IPS-11a (cell line): Measurements from ENCODE around the gene CAD.
"Not testable (repeated sequence)": the region's sequence is repeated elsewhere in the genome, so short reads cannot be mapped to it uniquely, and the experiment has no call there.

Experiments
- H3K4me3 ChIP-seq: one replicate; pipeline ENCODE4 v1.5.1; 2013; ENCODE audit warnings: low read depth, low read length, control low read depth

CAD gene

DNA sequence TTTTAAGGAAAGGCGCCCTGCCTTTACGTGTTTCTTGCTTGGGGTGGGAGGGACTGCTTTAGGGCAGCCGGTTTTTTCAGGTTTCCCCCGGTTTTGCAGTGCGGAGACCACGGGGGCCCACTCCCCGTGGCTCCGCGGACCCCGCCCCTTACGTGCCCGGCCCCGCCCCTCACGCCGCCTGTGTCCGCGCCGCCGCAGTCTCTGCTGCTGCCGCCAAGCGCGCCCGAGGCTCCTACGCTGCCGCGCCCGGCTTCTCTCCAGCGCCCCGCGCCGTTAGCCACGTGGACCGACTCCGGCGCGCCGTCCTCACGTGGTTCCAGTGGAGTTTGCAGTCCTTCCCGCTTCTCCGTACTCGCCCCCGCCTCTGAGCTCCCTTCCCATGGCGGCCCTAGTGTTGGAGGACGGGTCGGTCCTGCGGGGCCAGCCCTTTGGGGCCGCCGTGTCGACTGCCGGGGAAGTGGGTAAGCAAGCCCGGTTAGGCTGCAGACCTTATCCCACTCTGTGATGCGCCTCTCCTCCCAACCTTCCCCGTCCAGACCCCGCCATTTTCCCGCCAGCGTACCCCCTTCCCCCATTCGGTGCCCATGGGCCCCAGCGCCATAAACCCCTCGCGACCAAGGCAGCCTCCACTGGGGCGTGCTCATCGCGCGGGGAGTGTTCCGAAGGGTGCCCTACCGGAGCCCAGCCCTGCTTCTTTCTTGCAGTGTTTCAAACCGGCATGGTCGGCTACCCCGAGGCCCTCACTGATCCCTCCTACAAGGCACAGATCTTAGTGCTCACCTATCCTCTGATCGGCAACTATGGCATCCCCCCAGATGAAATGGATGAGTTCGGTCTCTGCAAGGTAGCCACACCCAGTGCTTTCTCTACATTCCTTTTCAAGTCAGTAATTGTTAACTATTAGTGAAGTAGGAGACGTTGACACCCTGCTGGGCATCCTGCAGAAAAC, at the start of gene CAD:
TSS of gene CAD (plus strand) at position 197 of the 949 bp plus-strand sequence. CDS start at position 380, 183 bp downstream.
- peak within 1 kb of the TSS; percentile 89 for H3K4me3 ChIP-seq

DNA sequence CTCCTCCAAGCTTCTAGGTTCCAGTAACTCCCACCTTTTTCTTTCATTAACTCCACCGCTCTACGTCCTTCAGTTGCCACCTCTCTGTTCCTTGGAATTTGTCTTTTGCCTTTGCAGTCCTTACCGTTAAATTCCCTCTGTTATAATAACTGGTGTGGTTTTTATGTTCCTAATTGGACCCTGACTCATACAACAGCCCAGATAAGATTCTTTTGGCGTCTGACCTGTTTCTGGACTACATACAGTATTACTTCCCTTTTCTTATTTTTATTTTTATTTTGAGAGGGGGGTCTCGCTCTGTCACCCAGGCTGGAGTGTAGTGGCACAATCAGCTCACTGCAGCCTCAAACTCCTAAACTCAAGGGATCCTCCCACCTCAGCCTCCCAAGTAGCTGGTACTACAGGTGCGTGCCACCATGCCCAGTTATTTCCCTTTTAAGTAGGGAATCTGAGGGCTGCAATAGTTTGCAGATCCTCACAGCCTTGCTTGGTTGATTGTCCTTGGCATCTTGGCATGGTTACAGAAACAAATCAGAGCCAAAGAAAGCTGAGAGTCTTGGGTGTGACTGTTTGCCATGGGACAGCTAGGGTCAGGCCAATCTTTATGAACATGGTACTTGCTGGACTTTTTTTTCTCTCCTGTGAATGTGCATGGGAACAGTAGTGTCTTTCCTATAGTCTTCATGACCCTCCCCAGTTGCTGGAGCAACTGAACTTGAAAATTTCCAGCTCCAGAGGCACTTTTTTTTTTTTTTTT, 46.4 kb upstream of the CAD start:
- no peak overlapping the region for H3K4me3 ChIP-seq

DNA sequence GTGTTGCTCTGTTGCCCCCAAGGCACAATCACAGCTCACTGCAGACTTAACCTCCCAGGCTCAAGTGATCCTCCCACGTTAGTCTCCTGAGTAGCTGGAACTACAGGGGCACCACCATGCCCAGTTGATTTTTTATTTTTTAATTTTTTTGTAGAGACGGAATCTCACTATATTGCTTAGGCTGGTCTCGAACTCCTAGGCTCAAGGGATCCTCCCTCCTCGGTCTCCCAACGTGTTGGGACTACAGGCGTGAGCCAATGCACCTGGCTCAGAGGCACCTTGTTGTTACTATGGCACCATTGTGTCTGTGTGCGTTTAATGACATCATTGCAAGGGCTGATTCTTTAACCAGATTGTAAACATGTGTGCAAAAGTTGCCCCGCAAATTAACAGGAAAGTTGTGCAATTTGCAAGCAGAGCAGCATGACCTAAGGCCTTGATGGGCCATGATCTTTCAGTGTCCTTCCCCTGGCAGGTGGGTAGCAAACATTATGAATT, 45.8 kb upstream of the CAD start:
- no peak overlapping the region for H3K4me3 ChIP-seq

DNA sequence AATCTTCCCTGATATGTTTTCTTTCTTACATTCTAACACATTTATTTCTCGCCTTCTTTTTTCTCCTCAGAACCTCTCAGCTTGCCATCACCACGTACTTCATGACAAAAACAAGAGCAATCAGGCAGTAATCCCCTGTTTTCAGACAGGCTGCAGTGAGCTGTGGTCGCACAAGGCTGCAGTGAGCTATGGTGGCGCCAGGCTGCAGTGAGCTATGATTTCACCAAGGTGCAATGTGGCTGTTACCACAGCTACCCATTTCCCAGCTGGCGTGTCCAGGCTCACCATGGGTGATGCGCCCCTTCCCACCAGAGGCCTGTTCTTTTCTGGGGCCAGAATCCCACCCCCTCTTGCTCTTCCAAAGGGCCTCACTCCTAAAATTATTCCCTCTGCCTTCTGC, 42.5 kb upstream of the CAD start:
- no peak overlapping the region for H3K4me3 ChIP-seq

DNA sequence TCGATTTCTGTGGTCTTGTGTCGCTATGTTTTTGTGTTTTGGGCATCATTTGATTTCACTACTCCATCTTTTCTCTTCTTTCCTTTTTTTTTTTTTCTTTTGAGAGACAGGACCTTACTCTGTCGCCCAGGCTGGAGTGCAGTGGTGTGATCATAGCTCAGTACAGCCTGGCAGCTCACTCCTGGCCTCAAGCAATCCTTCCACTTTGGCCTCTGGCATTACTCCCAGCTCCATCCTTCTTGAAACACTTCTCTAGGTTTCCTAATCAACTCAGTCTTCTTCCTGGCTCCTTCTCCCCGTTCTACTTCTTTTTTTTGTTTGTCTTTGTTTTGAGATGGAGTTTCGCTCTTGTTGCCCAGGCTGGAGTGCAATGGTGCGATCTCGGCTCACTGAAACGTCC, 41.8 kb upstream of the CAD start:
- no peak overlapping the region for H3K4me3 ChIP-seq

DNA sequence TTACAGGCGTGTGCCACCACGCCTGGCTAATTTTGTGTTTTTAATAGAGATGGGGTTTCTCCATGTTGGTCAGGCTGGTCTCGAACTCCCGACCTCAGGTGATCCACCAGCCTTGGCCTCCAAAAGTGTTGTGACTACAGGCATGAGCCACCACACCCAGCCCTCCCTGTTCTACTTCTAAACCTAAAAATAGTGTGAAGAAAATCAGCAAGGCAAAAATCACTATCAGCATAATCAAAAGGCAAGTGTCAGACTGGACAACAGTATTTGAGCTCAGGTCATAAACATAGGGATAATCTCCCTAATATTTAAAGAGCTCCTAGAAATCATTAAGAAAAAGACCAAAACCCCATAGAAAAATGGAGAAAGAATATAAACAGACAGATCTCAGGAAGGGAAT, 41.4 kb upstream of the CAD start:
- H3K4me3 ChIP-seq = not testable (repeated sequence)

DNA sequence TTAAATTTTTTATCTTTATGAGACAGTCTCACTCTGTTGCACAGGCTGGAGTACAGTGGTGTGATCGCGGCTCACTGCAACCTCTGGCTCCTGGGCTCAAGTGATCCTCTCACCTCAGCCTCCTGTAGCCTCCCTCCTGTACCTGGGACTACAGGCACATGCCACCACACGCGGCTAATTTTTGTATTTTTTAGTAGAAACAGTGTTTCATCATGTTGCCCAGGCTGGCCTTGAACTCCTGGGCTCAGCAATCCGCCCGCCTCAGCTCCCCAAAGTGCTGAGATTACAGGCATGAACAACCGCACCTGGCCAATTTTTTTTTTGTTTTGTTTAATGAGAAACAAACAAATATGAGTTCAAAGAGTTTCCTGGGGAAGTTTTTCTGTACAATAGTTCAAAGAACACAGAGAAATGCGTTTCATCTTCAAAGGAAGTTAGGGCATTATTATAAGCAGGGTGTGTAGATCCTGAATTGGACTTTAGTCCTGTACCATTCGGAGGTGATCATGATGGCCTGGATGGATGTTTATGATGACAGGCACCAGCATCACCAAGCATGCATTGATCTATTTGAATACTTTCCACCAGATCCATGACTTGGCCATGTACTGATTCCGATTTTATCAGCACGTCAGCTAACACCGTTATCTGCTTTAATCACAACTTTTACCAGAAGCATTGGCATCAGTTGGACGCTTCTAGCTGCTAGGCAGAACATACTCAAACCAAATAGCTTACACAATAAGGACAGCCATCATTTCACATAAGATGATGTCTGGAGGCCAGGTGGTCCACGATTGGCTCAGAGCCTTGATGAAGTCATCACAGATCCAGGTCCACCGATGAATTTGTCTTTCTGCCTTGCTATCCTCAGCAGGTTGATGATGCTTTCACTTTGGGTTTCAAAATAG, 39.5 kb upstream of the CAD start:
- no peak overlapping the region for H3K4me3 ChIP-seq

DNA sequence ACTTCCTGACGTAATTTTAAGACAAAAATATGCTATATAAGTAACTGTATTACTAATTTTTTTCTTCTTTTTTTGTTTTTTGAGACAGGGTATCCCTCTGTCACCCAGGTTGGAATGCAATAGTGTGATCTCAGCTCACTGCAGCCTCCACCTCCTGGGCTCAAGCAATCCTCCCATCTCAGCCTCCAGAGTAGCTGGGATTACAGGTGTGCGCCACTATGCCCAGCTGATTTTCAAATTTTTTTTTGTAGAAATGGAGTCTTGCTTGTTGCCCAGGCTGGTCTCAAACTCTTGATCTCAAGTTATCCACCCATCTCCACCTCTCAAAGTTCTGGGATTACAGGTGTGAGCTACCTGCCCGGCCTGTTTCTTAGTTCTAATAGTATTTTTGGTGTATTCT, 38.7 kb upstream of the CAD start:
- no peak overlapping the region for H3K4me3 ChIP-seq

DNA sequence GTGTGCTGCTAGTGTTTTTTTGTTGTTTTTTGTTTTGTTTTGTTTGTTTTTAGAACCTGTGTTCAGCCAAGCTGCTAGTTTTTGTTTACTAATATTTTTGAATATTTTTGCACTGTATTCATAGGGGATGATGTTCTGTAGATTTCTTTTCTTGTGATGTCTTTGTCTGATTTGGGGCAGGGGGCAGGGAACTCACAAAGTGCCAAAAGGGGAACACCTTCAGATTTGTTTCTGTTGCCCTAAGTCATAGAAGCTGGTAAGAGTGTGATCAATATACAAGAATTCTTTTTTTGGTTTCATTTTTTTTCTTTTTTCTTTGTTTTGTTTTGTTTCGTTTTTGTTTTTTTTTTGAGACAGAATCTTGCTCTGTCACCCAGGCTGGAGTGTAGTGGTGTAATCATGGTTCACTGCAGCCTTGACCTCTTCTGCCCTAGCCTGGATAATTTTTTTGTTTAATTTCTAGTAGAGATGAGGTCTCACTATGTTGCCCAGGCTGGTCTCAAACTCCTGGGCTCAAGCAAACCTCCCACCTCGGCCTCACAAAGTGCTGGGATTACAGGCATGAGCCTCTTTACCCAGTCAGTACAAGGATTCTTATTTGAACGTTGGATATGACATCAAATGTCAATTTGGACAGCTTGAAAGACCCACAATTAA, 37.7 kb upstream of the CAD start:
- no peak overlapping the region for H3K4me3 ChIP-seq

DNA sequence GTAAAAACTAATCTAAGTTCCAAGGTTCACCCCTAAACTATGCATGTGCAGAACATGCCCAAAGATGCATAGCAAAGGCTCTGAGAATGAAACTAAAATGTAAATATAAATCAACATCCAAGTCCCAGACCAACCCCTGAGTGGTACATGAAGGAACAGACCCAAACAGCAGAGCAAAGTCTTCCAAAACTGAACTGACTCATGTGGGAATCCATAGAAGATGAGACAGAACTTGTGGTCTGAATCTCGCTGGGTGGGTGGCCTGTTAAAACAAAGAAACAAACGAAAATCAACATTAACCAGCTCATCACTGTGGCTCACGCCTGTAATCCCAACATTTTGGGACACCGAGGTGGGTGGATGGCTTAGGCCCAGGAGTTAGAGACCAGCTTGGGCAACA, 34.8 kb upstream of the CAD start:
- H3K4me3 ChIP-seq = no peak overlapping the region

DNA sequence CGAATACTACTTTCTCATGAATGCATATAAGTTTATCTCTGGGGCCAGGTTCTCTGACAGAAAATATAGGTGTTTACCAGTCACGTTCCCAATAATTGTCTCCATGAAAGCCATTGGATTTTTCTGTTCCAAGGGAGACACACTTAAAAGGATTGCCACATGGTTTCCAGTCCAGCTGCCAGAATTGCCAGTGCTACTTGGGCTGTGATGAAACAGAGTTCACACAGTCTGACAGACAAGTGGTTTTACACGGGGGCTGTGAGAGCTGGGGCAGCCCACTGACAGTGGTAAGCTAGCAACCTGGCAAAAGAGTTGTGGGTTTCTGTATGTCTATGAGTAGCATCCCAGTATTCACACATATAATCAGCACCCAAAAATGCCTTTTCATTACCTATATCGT, 33.1 kb upstream of the CAD start:
- no peak overlapping the region for H3K4me3 ChIP-seq

DNA sequence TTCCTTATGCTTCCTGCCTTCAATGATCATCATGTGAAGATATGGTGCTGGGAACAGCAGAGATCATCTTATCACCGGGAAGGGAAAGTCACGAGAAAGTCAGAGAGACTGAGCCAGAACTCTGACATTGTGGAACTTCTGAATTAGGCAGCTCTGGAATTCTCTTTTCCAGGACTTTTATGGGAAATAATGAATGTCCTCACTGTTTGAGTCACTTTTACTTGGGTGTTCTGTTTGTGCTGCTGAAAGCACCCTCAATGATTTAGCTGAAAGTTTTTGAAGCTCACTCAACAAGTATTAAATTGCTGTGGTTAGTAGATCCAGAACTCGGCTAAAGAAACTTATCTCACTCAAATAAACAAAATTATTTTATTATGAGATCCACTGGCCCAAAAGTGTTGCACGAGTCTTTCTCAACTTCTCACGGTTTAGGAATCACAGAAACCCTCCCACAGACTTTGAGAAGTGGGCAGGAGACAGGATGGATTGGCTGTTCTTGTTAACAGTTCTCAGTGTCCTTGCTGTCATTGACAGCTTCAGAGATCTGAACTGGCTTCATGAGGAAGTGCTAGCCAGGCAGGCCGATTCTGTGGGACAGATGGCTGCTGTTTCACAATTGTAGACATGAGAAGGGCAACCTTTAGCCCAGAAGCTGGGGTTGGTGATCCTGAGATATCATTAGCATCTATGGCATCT, 31.7 kb upstream of the CAD start:
- no peak overlapping the region for H3K4me3 ChIP-seq

DNA sequence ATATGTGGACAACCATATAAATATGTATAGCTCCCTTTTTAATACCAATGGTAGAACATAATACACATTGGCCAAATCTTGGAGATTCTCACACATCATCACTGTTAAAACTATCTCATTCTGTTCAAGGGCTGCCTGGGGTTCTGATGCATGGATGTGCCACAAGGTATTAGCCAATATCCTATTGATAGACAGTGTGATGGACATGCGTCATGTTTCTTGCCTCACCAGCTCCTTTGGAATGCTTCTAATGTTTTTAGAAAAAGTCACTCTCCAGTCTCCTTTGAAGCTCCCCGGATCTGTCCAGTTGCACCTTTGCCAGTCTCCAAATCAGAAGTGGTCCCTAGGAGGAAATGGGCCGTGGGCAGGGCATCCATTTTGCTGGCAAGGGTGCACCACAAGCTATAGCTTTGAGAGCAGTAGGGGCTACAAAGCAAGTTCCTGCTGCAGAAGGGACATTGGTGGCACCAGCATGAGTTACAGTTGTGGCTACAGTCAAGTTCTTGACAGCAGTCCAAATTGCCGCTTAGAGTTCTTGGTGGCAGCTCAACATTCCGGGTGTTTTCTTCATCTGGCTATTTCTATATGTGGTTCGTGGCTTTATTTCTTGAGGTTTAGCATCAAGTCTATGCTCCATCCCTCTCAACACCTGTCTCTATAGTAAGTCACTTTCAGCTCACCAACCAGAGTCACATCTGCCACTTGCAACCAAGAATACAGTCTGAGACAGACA, 30.4 kb upstream of the CAD start:
- no peak overlapping the region for H3K4me3 ChIP-seq

DNA sequence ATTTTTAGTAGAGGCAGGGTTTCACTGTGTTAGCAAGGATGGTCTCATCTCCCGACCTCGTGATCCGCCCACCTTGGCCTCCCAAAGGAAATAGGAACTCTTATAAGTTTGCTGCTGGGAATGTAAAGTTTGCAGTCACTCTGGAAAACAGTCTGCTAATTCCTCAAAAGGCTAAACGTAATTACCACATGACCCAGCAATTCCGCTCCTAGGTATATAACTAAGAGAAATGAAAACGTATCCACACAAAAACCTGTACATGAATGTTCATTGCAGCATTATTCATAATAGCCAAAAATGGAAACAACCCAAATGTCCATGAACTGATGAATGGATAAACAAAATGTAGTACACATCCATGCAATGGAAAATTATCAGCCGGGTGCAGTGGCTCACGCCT, 27.2 kb upstream of the CAD start:
- H3K4me3 ChIP-seq = no peak overlapping the region

DNA sequence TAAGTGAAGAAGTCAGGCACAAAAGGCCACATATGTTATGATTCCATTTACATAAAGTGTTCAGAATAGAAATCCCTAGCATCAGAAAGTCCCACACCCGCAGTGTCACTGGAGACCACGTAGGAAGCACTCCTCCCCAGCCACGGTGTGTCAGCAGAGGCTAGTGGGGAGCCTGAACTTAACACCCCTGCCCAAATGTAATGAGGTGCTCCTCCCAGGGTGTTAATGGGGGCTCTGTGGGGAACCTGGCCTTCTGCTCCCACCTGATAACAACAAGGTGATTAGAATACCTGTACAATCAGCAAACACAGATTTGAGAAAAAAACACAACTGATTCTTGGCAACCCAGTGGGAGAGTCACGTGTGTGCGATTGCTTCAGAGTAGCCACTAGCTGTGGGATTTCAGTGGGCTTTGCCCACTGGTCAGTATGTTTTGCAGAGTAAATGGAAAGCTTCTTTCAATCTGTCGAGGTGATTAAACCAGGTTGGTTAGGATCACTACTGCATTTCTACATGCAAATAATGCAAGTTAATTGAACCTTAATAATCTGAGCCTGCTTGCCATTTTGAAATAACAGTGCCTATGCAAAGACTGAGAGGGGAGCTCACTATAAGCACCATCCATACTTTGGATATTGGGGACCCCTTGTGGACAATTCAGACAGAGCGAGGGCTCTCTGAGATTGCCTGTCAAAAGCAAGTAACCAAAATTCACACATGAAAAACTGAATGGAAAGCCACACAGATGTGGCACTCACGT, 25.9 kb upstream of the CAD start:
- H3K4me3 ChIP-seq = no peak overlapping the region

DNA sequence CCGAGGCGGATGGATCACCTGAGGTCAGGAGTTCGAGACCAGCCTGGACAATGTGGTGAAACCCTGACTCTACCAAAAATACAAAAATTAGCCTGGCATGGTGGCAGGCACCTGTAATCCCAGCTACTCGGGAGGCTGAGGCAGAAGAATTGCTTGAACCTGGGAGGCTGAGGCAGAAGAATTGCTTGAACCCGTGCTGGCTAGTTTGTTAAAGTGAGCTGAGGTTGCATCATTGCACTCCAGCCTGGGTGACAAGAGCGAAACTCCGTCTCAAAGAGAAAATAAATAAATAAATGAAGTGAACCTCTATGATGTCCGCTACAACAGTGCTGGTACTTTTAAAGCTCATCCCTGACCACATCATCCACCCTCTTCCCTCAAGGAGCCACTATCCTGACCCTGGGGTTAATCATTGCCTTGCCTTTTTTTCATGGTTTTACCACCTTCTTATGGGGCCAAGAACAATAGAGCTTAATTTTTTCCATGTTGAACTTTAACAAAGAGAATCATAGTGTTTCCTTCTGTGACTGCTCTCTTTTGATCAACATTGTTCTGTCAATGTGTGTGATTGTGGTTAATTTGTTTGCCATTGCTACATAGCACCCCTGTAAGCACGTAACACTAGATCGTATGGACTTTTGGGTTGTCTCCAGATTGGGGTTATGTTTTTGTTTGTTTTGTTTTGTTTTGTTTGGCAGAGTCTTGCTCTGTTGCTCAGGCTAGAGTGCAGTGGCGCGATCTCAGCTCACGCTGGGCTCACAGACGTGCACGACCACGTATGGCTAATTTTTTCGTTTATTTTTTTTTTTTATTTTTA, 22.4 kb upstream of the CAD start:
- H3K4me3 ChIP-seq = no peak overlapping the region

DNA sequence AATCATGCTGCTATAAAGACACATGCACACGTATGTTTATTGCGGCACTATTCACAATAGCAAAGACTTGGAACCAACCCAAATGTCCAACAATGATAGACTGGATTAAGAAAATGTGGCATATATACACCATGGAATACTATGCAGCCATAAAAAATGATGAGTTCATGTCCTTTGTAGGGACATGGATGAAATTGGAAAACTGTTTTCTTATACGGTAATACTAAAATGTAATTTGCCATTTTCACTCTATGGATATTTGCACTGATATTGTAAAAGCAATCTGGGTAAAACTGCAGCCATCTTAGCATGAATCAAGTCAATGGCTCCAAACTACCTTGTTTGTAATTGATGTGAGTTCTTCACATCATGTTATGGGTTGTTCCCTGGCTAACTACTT, 21.4 kb upstream of the CAD start:
- H3K4me3 ChIP-seq = not testable (repeated sequence)

DNA sequence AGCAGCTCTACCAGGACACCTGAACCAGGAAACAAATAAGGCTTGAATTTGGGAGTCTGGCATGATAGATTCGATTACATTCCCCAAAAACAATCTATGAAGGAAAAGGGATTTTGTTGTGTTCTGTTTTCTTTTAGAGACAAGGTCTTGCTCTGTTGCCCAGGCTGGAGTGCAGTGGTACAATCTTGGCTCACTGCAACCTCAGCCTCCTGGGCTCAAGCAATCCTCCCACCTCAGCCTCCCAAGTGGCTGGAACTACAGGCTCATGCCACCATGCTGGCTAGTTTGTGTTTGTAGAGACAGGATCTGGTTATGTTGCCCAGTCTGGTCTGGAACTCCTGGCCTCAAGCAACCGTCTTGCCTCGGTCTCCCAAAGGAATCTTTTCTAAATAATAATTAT, 19.1 kb upstream of the CAD start:
- not testable (repeated sequence) for H3K4me3 ChIP-seq
